Fibroblast of pulmonary artery (primary cell): Measurements from ENCODE around the gene GMPPA.

Source experiments
- DNase-seq: peaks from one replicate; pipeline ENCODE4 v3.0.0-alpha.2; 2010; ENCODE audit warnings: low read depth
- H3K4me3 ChIP-seq: replicated peaks from 2 replicates; pipeline ENCODE4 v1.5.1; 2011; ENCODE audit warnings: low read depth, mild to moderate bottlenecking, control low read depth, low read length, moderate library complexity
- CTCF ChIP-seq: IDR thresholded peaks from 2 replicates; pipeline ENCODE4 v1.5.1; 2011; ENCODE audit warnings: mild to moderate bottlenecking, control low read depth, low read length, inconsistent platforms; ENCODE audit errors: missing control alignments

The GMPPA gene

DNA sequence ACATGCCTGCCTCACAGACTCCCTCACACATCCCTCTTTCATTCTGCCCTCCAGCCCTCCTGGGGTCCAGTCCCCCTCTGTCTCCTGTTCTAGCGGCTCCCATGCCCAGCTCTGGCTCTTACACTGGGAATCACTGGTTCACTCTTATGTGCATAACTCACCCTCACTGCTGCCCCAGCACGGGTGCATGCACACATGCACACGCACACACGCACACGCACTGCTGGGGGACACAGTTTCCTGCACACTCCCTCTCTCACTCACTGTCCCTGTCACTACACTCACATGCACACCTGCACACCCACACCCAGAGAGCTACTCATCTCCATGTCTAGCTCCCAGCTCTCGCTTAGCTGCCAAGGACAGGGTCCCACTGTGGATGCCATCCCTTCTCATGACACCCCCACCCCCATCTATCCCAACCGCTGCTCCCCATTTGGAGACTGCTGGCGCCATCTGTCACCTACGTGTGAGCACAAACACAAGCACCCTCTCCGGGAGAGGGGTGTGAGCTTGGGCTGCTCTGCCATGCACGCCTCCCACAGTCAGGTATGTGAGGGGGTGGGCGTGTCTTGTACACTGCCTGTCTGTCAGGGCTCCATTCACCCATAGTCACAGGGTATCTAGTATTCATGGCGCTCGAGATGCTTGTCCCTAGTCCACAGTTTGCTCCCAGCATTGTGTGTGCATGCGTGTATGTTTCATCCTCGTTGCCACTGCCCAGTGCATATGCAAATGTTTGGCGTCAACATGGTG lies 17.4 kb downstream of the GMPPA start:
- H3K4me3 ChIP-seq: no peak overlapping the region
- DNase-seq: no peak
- TF ChIP-seq CTCF: no peak

GRCh38 chr2:219516888-219517287 lies 18.2 kb downstream of the GMPPA start:
- DNase-seq: no peak
- TF ChIP-seq CTCF: no peak
- no peak overlapping the region for H3K4me3 ChIP-seq

DNA sequence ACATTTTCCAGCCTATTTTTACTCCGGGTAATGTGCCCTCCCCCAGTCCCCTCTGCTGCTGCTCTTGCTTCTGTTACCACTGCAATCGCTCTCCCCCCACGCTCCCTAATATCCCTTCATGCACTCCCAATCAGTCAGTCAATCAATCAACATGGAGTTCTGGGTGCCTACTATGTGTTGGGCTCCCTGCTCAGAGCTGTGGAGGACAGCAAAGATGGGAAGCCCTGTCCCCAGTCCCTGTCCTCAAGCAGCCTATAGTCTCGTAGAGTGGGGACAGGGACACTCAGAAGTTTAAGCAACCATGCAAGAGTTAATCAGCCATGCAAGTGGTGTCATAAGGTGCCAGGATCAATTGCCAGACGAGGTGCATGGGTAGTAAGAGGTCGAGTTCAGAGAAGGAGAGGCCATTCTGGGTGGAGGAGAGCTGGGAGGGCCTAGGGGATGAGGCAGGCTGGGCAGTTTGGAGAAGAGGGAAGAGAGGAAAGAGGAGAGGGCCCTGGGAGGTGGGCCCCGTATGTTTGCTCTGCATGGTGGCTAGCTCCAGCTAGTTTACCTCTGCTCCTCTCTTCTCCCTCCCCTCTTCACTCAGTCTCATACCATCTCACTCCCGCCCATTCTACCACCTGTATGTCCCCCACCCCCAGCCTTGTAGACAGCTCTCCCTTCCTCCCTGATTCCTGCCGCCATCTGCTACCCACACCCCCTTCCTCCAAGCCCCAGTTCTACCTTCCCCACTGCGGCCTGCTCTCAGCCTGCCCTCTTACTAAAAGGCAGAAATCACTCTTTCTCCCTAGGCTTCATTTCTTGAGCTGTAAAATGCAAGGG lies 19.5 kb downstream of the GMPPA start:
- H3K4me3 ChIP-seq: no peak overlapping the region

DNA sequence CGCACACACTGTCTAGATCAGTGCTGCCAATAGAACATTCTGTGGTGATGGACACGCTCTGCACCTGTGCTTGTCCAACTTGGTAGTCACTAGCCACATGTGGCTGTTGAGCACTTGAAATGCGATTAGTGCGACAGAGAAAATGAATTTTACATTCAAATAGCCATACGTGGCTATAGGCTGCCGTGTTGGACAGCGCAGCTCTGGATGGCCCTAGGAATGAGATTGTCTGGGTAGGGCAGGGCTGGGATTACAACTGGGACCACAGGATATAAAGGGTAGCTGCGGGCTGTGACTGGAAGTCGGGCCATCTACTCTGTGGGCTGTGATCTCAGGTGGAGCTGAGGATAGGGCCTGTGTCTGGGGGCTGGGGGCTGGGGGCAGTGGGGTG lies 20.8 kb downstream of the GMPPA start:
- no peak for DNase-seq
- H3K4me3 ChIP-seq: no peak overlapping the region
- TF ChIP-seq CTCF: no peak

More for the DNA sequence above, 19.5 kb downstream of the GMPPA start:
- no peak for TF ChIP-seq CTCF
- DNase-seq: no peak

- DNase-seq: no peak
- no peak overlapping the region for H3K4me3 ChIP-seq
These were observed 21.4 kb downstream of the GMPPA start for GRCh38 chr2:219520079-219520478.

More at GRCh38 chr2:219520079-219520478, 21.4 kb downstream of the GMPPA start:
- TF ChIP-seq CTCF: no peak
